ENCODE measurements around the gene TM4SF4.

TM4SF4 gene

GRCh38 chr3:149437710-149438109 lies 36.8 kb upstream of the TM4SF4 start:
- H3K79me2 ChIP-seq (ENCODE audit: control insufficient read depth, insufficient read depth, low read length, poor library complexity), result no peaks in the 10 kb centered on the region

GRCh38 chr3:149438981-149439380 lies 35.5 kb upstream of the TM4SF4 start:
- H2AFZ ChIP-seq (ENCODE audit: insufficient read depth, low read length, poor library complexity), result no peak overlapping the region
- H3K36me3 ChIP-seq (ENCODE audit: control insufficient read depth in 1 of 2, insufficient read depth in 2 of 2, low read length in 2 of 2), result no peaks in the 10 kb centered on the region
- H2BK5ac ChIP-seq (ENCODE audit: low read depth, low read length, poor library complexity), result no peak overlapping the region
- no peak overlapping the region for H2BK12ac ChIP-seq (ENCODE audit: low read length)
- H4K8ac ChIP-seq (ENCODE audit: low read depth, low read length), result no peak overlapping the region
- no peak overlapping the region for H3K23ac ChIP-seq (ENCODE audit: low read length)
- H4K91ac ChIP-seq (ENCODE audit: low read depth, low read length), result no peak overlapping the region
- H2AK5ac ChIP-seq (ENCODE audit: low read length), result no peak overlapping the region
- H3K4me1 ChIP-seq (ENCODE audit: control insufficient read depth in 1 of 2, insufficient read depth in 2 of 2, low read length in 2 of 2), result no peaks in the 10 kb centered on the region
- H2BK120ac ChIP-seq (ENCODE audit: insufficient read depth, low read length, poor library complexity), result no peak overlapping the region
- no peak overlapping the region for H3K9ac ChIP-seq (ENCODE audit: low read length)
- H3K27me3 ChIP-seq (ENCODE audit: insufficient read depth, low read length), result no peaks in the 10 kb centered on the region
- no peak overlapping the region for H3K4ac ChIP-seq (ENCODE audit: low read depth, low read length)
- no peak for DNase-seq
- no peak overlapping the region for H3K27ac ChIP-seq (ENCODE audit: low read depth, low read length)
- no peaks in the 10 kb centered on the region for H3K79me1 ChIP-seq (ENCODE audit: low read length)
- H3K9me3 ChIP-seq (ENCODE audit: insufficient read depth, low read depth, low read length), result no peaks in the 10 kb centered on the region
- H3K79me2 ChIP-seq (ENCODE audit: control insufficient read depth, insufficient read depth, low read length, poor library complexity), result no peaks in the 10 kb centered on the region
- no peak overlapping the region for H3K4me3 ChIP-seq (ENCODE audit: low read depth, low read length)
- H3K18ac ChIP-seq (ENCODE audit: low read length), result no peak overlapping the region
- H3K14ac ChIP-seq (ENCODE audit: low read length), result no peak overlapping the region
- H3K4me2 ChIP-seq (ENCODE audit: low read length), result no peak overlapping the region
- H4K12ac ChIP-seq (ENCODE audit: low read depth, low read length), result no peak overlapping the region

More at GRCh38 chr3:149437710-149438109, 36.8 kb upstream of the TM4SF4 start:
- Histone ChIP-seq H2AFZ (ENCODE audit: insufficient read depth, low read length, poor library complexity) (no peak overlapping the region), H3K79me1 (ENCODE audit: low read length) (no peaks in the 10 kb centered on the region), H4K8ac (ENCODE audit: low read depth, low read length) (no peak overlapping the region), H4K91ac (ENCODE audit: low read depth, low read length) (no peak overlapping the region), H3K4me1 (ENCODE audit: control insufficient read depth in 1 of 2, insufficient read depth in 2 of 2, low read length in 2 of 2) (no peaks in the 10 kb centered on the region), H4K12ac (ENCODE audit: low read depth, low read length) (no peak overlapping the region), H3K9me3 (ENCODE audit: insufficient read depth, low read depth, low read length) (no peaks in the 10 kb centered on the region), H3K18ac (ENCODE audit: low read length) (no peak overlapping the region), H3K4ac (ENCODE audit: low read depth, low read length) (no peak overlapping the region), H3K9ac (ENCODE audit: low read length) (no peak overlapping the region), H3K4me3 (ENCODE audit: low read depth, low read length) (no peak overlapping the region), H3K36me3 (ENCODE audit: control insufficient read depth in 1 of 2, insufficient read depth in 2 of 2, low read length in 2 of 2) (no peaks in the 10 kb centered on the region), H2BK12ac (ENCODE audit: low read length) (no peak overlapping the region), H2AK5ac (ENCODE audit: low read length) (no peak overlapping the region), H3K14ac (ENCODE audit: low read length) (no peak overlapping the region), H3K23ac (ENCODE audit: low read length) (no peak overlapping the region), H3K27ac (ENCODE audit: low read depth, low read length) (no peak overlapping the region), H3K27me3 (ENCODE audit: insufficient read depth, low read length) (no peaks in the 10 kb centered on the region), H3K4me2 (ENCODE audit: low read length) (no peak overlapping the region), H2BK5ac (ENCODE audit: low read depth, low read length, poor library complexity) (no peak overlapping the region), H2BK120ac (ENCODE audit: insufficient read depth, low read length, poor library complexity) (no peak overlapping the region)
- no peak for DNase-seq

GRCh38 chr3:149441642-149442041 lies 32.9 kb upstream of the TM4SF4 start:
- H3K4ac ChIP-seq (ENCODE audit: low read depth, low read length), result no peak overlapping the region
- no peaks in the 10 kb centered on the region for H3K79me1 ChIP-seq (ENCODE audit: low read length)
- no peak overlapping the region for H4K12ac ChIP-seq (ENCODE audit: low read depth, low read length)
- H3K36me3 ChIP-seq (ENCODE audit: control insufficient read depth in 1 of 2, insufficient read depth in 2 of 2, low read length in 2 of 2), result no peaks in the 10 kb centered on the region
- H2BK12ac ChIP-seq (ENCODE audit: low read length), result no peak overlapping the region
- no peak overlapping the region for H2AFZ ChIP-seq (ENCODE audit: insufficient read depth, low read length, poor library complexity)
- H3K23ac ChIP-seq (ENCODE audit: low read length), result no peak overlapping the region
- H2AK5ac ChIP-seq (ENCODE audit: low read length), result no peak overlapping the region
- no peak overlapping the region for H3K9ac ChIP-seq (ENCODE audit: low read length)
- no peak overlapping the region for H3K4me2 ChIP-seq (ENCODE audit: low read length)
- H3K4me3 ChIP-seq (ENCODE audit: low read depth, low read length), result no peak overlapping the region
- DNase-seq, result no peak
- no peak overlapping the region for H3K14ac ChIP-seq (ENCODE audit: low read length)
- no CpG with 5 or more reads among the region's 1 CpG for WGBS (ENCODE audit: extremely low coverage, insufficient coverage, insufficient read length)
- no peaks in the 10 kb centered on the region for H3K9me3 ChIP-seq (ENCODE audit: insufficient read depth, low read depth, low read length)
- no peak overlapping the region for H4K91ac ChIP-seq (ENCODE audit: low read depth, low read length)
- no peak overlapping the region for H2BK5ac ChIP-seq (ENCODE audit: low read depth, low read length, poor library complexity)
- no peaks in the 10 kb centered on the region for H3K79me2 ChIP-seq (ENCODE audit: control insufficient read depth, insufficient read depth, low read length, poor library complexity)
- no peak overlapping the region for H3K27ac ChIP-seq (ENCODE audit: low read depth, low read length)
- H3K27me3 ChIP-seq (ENCODE audit: insufficient read depth, low read length), result no peaks in the 10 kb centered on the region
- no peak overlapping the region for H2BK120ac ChIP-seq (ENCODE audit: insufficient read depth, low read length, poor library complexity)
- H4K8ac ChIP-seq (ENCODE audit: low read depth, low read length), result no peak overlapping the region
- no peak overlapping the region for H3K18ac ChIP-seq (ENCODE audit: low read length)
- H3K4me1 ChIP-seq (ENCODE audit: control insufficient read depth in 1 of 2, insufficient read depth in 2 of 2, low read length in 2 of 2), result no peaks in the 10 kb centered on the region

GRCh38 chr3:149442043-149442442 lies 32.5 kb upstream of the TM4SF4 start:
- Histone ChIP-seq H3K4me2 (ENCODE audit: low read length) (no peak overlapping the region), H3K27ac (ENCODE audit: low read depth, low read length) (no peak overlapping the region), H3K14ac (ENCODE audit: low read length) (no peak overlapping the region), H4K8ac (ENCODE audit: low read depth, low read length) (no peak overlapping the region), H3K9ac (ENCODE audit: low read length) (no peak overlapping the region), H2AK5ac (ENCODE audit: low read length) (no peak overlapping the region), H2BK5ac (ENCODE audit: low read depth, low read length, poor library complexity) (no peak overlapping the region), H4K91ac (ENCODE audit: low read depth, low read length) (no peak overlapping the region), H3K36me3 (ENCODE audit: control insufficient read depth in 1 of 2, insufficient read depth in 2 of 2, low read length in 2 of 2) (no peaks in the 10 kb centered on the region), H3K4me1 (ENCODE audit: control insufficient read depth in 1 of 2, insufficient read depth in 2 of 2, low read length in 2 of 2) (no peaks in the 10 kb centered on the region), H2AFZ (ENCODE audit: insufficient read depth, low read length, poor library complexity) (no peak overlapping the region), H2BK120ac (ENCODE audit: insufficient read depth, low read length, poor library complexity) (no peak overlapping the region), H3K4me3 (ENCODE audit: low read depth, low read length) (no peak overlapping the region), H4K12ac (ENCODE audit: low read depth, low read length) (no peak overlapping the region), H3K9me3 (ENCODE audit: insufficient read depth, low read depth, low read length) (no peaks in the 10 kb centered on the region), H2BK12ac (ENCODE audit: low read length) (no peak overlapping the region), H3K23ac (ENCODE audit: low read length) (no peak overlapping the region), H3K79me2 (ENCODE audit: control insufficient read depth, insufficient read depth, low read length, poor library complexity) (no peaks in the 10 kb centered on the region), H3K27me3 (ENCODE audit: insufficient read depth, low read length) (no peaks in the 10 kb centered on the region), H3K4ac (ENCODE audit: low read depth, low read length) (no peak overlapping the region), H3K79me1 (ENCODE audit: low read length) (no peaks in the 10 kb centered on the region), H3K18ac (ENCODE audit: low read length) (no peak overlapping the region)
- no peak for DNase-seq
- WGBS (ENCODE audit: extremely low coverage, insufficient coverage, insufficient read length), result no CpG with 5 or more reads among the region's 1 CpG

Measured in trophoblast cell (in vitro differentiated cells and primary cell).